RWPE1 (cell line): ENCODE results near the gene RND1.
"Not testable (repeated sequence)": the region's sequence is repeated elsewhere in the genome, so short reads cannot be mapped to it uniquely, and the experiment has no call there.

Experiments
- CTCF ChIA-PET: fragments of 350-600 bp; sonication (Branson Sonifier 250); formaldehyde crosslinking; extraction: SDS; loops from one replicate; lab custom pipeline; 2021; lab: Yijun Ruan, JAX
- POLR2A ChIA-PET: fragments of 400-600 bp; formaldehyde crosslinking; extraction: SDS; loops from one replicate; lab custom pipeline; 2020; ENCODE audit warnings: antibody characterized with exemption; ENCODE audit not compliant: low non-redundant PET; lab: Yijun Ruan, JAX
- DNase-seq: peaks from one replicate; pipeline ENCODE4 v3.0.0; 2012; ENCODE audit warnings: low spot score
- H3K27ac ChIP-seq: fragments of 450-650 bp; 2 replicates; pipeline ENCODE4 v1.5.1; 2017
- CTCF ChIP-seq: fragments of 450-650 bp; conservative IDR thresholded peaks from 2 replicates; pipeline ENCODE4 v1.5.1; 2017; ENCODE audit warnings: low read depth, mild to moderate bottlenecking

RND1 gene

DNA sequence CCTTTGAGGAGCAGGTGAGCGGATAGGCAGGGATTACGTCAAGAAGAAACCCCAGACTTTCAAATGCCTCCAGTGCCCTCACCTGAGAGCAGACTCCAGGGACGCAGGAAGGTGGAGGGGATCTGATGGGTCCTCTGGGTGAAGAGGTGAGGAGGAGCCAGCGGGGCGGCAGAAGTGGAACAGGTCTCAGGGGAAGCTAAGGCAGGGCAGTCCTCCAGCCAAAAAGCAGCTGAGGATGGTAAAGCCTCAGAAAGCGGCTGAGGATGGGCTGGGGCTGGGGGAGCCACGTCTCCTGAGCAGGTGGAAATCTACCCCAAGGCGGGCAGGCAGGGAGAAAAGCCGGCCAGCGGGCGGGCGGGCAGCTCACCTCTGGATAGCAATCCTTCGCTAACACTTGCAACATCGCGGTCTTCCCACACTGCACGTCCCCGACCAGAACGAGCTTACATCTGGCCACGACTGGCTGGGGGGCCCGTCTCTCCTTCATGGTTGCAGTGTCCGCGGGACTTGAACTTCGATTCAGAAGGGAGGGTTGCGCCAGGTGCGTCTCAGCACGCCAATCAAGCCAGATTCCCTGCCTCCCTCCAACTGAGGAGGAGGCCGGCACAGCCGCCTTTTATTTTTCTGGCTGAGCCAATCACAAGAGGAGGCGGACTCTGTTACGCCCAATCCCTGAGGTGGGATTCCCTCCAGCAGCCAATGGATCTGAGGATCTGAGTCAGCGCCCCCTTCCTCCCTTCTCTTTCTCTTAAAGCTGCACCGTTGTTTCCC is at the start of gene RND1:
TSS of gene RND1 (minus strand) at position 590 of the 771 bp plus-strand sequence. CDS start at position 487, 103 bp downstream.
- ChIA-PET POLR2A (interaction anchor here (0.6 to 1.0 kb wide), 2 partner anchors 18 to 54 kb away, joined by 3 to 9 read pairs; no protein-coding TSS in a partner anchor), CTCF (interaction anchor here (1.0 to 2.0 kb wide), 4 partner anchors 12 to 123 kb away, joined by 3 to 7 read pairs (median 7); partner anchors contain the start of gene DDX23)
- peak; percentile 94 for DNase-seq
- peak within 1 kb of the TSS; percentile 39 for H3K27ac ChIP-seq
- no peak for TF ChIP-seq CTCF

DNA sequence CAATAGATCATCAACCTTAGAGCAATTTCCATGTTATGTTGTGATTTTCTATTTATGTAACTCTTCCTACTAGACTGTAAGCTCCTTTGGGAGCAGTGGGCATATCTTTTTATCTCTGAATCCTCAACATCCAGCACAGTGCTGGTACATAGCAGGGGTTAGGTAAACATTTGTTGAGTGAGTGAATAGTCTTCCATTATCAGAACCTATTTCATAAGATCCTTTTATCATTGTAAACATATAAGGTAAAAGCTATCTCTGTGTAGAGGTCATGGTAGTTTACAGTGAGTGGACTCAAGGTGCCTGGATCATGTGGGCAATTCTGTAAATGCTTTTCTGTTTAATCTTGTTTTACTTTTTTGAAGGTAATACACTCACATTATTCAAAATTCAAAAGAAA is 44.5 kb upstream of the RND1 start:
- ChIA-PET CTCF (interaction anchor here (0.7 kb wide), 1 partner anchor 8 kb away, joined by 4 read pairs; no protein-coding TSS in a partner anchor), POLR2A (no interaction called here)
- no peak for DNase-seq
- TF ChIP-seq CTCF, result no peak
- H3K27ac ChIP-seq, result no peak overlapping the region

- DNase-seq, POLR2A ChIA-PET, H3K27ac ChIP-seq: not testable (repeated sequence)
- CTCF ChIA-PET, result interaction anchor here (0.7 kb wide), 1 partner anchor 8 kb away, joined by 4 read pairs; no protein-coding TSS in a partner anchor
These were observed 44.0 kb upstream of the RND1 start for GRCh38 chr12:48909698-48910097.

GRCh38 chr12:48907245-48907644 is 41.6 kb upstream of the RND1 start:
- ChIA-PET CTCF (no interaction called here), POLR2A (no interaction called here)
- H3K27ac ChIP-seq, result no peak overlapping the region
- DNase-seq, result no peak
- TF ChIP-seq CTCF, result no peak

GRCh38 chr12:48903982-48904411 is 38.3 kb upstream of the RND1 start:
- CTCF ChIA-PET, result interaction anchor here (0.6 to 1.2 kb wide), 4 partner anchors 13 to 93 kb away, joined by 3 to 10 read pairs (median 6); no protein-coding TSS in a partner anchor
- TF ChIP-seq CTCF, result 0 out of 2 replicates have a peak, but pooled peaks have one; percentile 14
- H3K27ac ChIP-seq, result no peak overlapping the region
- POLR2A ChIA-PET, result no interaction called here
- peak; percentile 55 for DNase-seq

- ChIA-PET POLR2A (no interaction called here), CTCF (interaction anchor here (0.6 to 1.2 kb wide), 3 partner anchors 13 to 93 kb away, joined by 3 to 10 read pairs (median 6); no protein-coding TSS in a partner anchor)
- no peak overlapping the region for H3K27ac ChIP-seq
- DNase-seq, result no peak
- TF ChIP-seq CTCF, result no peak
These were observed 37.8 kb upstream of the RND1 start for GRCh38 chr12:48903363-48903981.
